Thyroid gland (tissue), 4 donors: ENCODE results near the gene RAB15. TPM values are rescaled to one million over a fixed set of nuclear protein-coding genes. Genes with fewer than 3 reads are reported as not detected.

Experiments
- DNase-seq, 2 donors: peaks; one replicate each; pipeline ENCODE4 v3.0.0-alpha.2; 2019
- H3K27ac ChIP-seq, 3 donors: fragments of 200-600 bp; sonication (generic); 1 replicate in 2 of 3; 2 replicates in 1 of 3; pipeline ENCODE4 v1.5.1; 2016 to 2019; ENCODE audit warnings: mild to moderate bottlenecking in 1 of 3, moderate library complexity in 1 of 3
- H3K27me3 ChIP-seq: fragments of 200-600 bp; sonication (generic); one replicate; pipeline ENCODE4 v1.5.1; 2019
- H3K36me3 ChIP-seq, 2 donors: fragments of 200-600 bp; sonication (generic); one replicate each; pipeline ENCODE4 v1.5.1; 2016 to 2019
- H3K4me1 ChIP-seq, 2 donors: fragments of 200-600 bp; sonication (generic); one replicate each; pipeline ENCODE4 v1.5.1; 2017 to 2019
- H3K4me3 ChIP-seq, 3 donors: fragments of 200-600 bp; sonication (generic); replicated peaks in 1 of 3; 1 replicate in 2 of 3; 2 replicates in 1 of 3; pipeline ENCODE4 v1.5.1; 2016; ENCODE audit warnings: mild to moderate bottlenecking in 1 of 3
- H3K9me3 ChIP-seq: fragments of 200-600 bp; sonication (generic); one replicate; pipeline ENCODE4 v1.5.1; 2017
- POLR2A ChIP-seq, 2 donors: fragments of 450-650 bp; IDR thresholded peaks; one replicate each; pipeline ENCODE4 v1.6.1; 2017; ENCODE audit warnings: antibody characterized with exemption in 2 of 2, mild to moderate bottlenecking in 2 of 2, moderate library complexity in 1 of 2
- WGBS, 2 donors: methylation state at CpG; one replicate each; pipeline ENCODE4 v1.1.5; 2017; 5-methylcytosine and 5-hydroxymethylcytosine counted together
- intact Hi-C: fragments of 100-400 bp; cut with DNase I; formaldehyde crosslinking; loops from one replicate; pipeline ENCODE4 v1.15.1; 2023
- total RNA-seq, 4 donors: library from RNA; depleted of rRNA; stranded (reverse); fragments of >200 nt; gene quantifications; one replicate each; pipeline ENCODE4 v1.2.3, GENCODE V29; 2016
- TF ChIP-seq, protein P1 (sequence below), 6 experiments: fragments of 200-600 bp in 3 of 6; fragments of 450-650 bp in 3 of 6; sonication (generic) in 3 of 6; IDR thresholded peaks; one replicate each; pipeline ENCODE4 v1.5.1; 2016 to 2019; ENCODE audit warnings: antibody characterized with exemption in 6 of 6, mild to moderate bottlenecking in 2 of 6, inconsistent platforms in 1 of 6, moderate library complexity in 1 of 6

The RAB15 gene
- total RNA-seq, 4 donors from 2014 or later, result 6.0 to 12.7 (median 6.3) TPM

DNA sequence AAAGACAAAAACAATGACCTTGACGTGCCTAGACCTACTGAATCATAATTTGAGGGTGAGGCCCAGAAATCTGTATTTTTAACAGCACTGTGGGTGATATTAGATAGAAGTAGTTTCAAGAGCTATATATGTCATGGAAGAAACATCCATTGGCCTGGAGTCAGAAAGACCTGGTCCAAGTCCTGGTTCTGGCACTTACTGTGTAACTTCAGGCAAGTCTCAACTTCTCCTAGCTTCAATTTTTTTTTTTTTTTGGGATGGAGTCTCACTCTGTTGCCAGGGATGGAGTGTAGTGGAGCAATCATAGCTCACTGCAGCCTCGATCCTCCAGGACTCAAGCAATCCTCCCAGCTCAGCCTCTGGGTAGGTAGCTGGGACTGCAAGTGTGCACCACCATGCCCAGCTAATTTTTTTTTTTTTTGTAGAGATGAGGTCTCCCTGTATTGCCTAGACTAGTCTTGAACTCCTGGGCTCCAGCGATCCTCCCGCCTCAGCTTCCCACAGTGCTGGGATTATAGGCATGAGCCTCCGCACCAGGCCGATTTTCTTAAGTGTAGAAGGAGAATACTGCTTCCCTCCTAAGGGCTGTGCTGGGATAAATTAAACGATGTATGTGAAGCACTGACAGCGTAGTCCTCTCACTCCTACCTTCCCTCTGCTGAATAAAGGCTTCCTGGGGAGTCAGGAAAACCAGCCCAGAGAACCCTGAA is 15.3 kb downstream of the RAB15 start:
- intact Hi-C loops, result no loop called here
- DNase-seq, result no peak
- Histone ChIP-seq H3K4me1 (peaks cover 9 to 17% of the 10 kb centered on the region in 2 donors), H3K4me3 (no peak overlapping the region), H3K27me3 (no peaks in the 10 kb centered on the region), H3K27ac (no peak overlapping the region), H3K36me3 (no peaks in the 10 kb centered on the region), H3K9me3 (no peaks in the 10 kb centered on the region)
- 94 to 96% methylated on average over 8 of the region's 8 CpGs for WGBS, 2 donors
- TF ChIP-seq, protein P1, sequence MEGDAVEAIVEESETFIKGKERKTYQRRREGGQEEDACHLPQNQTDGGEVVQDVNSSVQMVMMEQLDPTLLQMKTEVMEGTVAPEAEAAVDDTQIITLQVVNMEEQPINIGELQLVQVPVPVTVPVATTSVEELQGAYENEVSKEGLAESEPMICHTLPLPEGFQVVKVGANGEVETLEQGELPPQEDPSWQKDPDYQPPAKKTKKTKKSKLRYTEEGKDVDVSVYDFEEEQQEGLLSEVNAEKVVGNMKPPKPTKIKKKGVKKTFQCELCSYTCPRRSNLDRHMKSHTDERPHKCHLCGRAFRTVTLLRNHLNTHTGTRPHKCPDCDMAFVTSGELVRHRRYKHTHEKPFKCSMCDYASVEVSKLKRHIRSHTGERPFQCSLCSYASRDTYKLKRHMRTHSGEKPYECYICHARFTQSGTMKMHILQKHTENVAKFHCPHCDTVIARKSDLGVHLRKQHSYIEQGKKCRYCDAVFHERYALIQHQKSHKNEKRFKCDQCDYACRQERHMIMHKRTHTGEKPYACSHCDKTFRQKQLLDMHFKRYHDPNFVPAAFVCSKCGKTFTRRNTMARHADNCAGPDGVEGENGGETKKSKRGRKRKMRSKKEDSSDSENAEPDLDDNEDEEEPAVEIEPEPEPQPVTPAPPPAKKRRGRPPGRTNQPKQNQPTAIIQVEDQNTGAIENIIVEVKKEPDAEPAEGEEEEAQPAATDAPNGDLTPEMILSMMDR (IDR thresholded peaks at IDR 0.05), result no peak
- no peak for TF ChIP-seq POLR2A (IDR thresholded peaks at IDR 0.05)

DNA sequence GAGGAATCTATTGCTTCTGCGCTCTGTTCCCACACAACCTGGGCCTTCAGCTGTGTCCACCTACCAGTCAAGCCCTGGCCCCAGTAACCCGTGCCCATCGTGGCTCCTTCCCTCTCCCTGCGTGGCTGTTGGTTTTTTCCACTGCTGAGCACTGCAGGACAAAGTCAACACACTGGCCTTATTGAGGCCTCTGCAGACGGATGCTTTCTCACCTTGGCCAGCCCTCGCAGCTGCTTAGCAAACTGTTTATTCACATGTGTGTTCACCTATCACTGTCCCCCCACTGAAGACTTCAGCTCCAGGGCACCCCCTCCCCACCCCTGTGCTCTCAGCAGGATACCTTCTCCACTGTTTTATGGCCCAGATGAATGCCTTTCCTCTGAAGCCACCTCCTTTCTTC is 16.8 kb downstream of the RAB15 start:
- H3K4me1 ChIP-seq, result peaks cover 0 to 8% of the 10 kb centered on the region in 2 donors
- H3K36me3 ChIP-seq, result no peaks in the 10 kb centered on the region
- H3K27me3 ChIP-seq, result no peaks in the 10 kb centered on the region
- peak; percentile 69 to 77 for DNase-seq
- 30 to 46% methylated on average over 6 of the region's 6 CpGs for WGBS, 2 donors
- H3K27ac ChIP-seq, result no peak overlapping the region
- H3K9me3 ChIP-seq, result no peaks in the 10 kb centered on the region
- no peak overlapping the region for H3K4me3 ChIP-seq
- TF ChIP-seq POLR2A (IDR thresholded peaks at IDR 0.05), result no peak
- TF ChIP-seq, protein P1 (IDR thresholded peaks at IDR 0.05), result no peak
- intact Hi-C loops, result no loop called here

DNA sequence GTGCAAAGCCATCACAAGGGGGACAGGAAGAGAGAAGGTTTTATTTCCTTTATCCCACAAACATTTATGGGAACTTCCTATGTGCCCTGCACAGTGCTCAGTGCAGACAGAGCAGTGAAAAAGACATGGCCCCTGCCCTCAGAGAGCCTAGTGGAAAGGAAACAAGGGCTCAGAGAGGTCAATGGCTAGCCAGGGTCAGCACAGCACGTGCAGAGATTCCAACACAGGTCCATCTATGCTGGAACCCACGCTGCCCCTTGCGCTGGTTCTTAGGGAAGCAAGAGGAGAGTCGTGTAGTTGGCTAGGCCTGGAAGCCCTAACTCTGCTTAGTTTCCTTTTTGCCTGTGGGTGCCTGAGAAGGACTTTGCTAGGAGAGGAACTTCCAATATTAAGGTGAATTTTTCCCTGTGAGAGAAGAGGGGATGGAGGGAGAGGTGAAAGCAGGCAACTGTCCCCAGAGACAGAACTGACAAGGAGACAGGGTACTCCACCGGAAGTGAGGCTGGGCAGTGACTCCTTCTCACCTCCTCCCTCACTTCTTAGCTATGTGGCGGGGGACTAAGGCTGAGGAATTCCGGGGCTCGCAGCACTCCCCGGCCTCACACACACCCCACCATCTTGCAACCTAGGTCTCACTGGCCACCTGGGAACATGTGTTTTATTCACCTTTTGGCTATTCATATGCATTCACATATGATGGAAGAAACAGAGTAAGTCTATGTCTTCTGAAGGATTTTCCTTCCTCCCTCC is 17.5 kb downstream of the RAB15 start:
- no peaks in the 10 kb centered on the region for H3K9me3 ChIP-seq
- no peak for DNase-seq
- intact Hi-C loops, result no loop called here
- H3K36me3 ChIP-seq, result no peaks in the 10 kb centered on the region
- H3K4me3 ChIP-seq, result no peak overlapping the region
- no peak overlapping the region for H3K27ac ChIP-seq
- no peak for TF ChIP-seq POLR2A (IDR thresholded peaks at IDR 0.05)
- TF ChIP-seq, protein P1 (IDR thresholded peaks at IDR 0.05), result no peak
- H3K27me3 ChIP-seq, result no peaks in the 10 kb centered on the region
- 91 to 93% methylated on average over 9 of the region's 9 CpGs for WGBS, 2 donors
- peaks cover 0 to 8% of the 10 kb centered on the region in 2 donors for H3K4me1 ChIP-seq

DNA sequence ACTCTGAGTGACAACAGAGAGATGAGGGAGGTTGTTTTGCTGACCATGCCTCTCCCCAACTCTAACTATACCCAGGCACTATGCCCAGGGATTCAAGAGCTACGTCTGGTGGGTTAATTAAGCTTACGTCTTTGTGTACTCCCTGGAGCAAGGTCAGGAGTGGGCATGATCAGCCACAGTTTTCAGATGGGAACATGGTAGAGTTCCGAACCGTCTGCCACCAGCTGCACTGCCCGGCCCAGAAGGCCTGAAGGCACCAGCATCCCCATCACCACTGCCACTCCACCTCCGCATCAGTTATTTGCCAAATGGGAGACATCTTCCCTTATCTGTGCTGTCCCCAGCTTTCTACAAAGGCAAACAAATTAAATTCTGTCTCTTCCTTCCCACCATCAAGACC is 18.5 kb downstream of the RAB15 start:
- Histone ChIP-seq H3K36me3 (no peaks in the 10 kb centered on the region), H3K4me3 (no peak overlapping the region), H3K9me3 (no peaks in the 10 kb centered on the region), H3K27me3 (no peaks in the 10 kb centered on the region), H3K27ac (no peak overlapping the region), H3K4me1 (peaks cover 0 to 8% of the 10 kb centered on the region in 2 donors)
- 93 to 99% methylated on average over 6 of the region's 6 CpGs for WGBS, 2 donors
- DNase-seq, result no peak
- TF ChIP-seq, protein P1 (IDR thresholded peaks at IDR 0.05), result no peak
- TF ChIP-seq POLR2A (IDR thresholded peaks at IDR 0.05), result no peak
- intact Hi-C loops, result no loop called here

DNA sequence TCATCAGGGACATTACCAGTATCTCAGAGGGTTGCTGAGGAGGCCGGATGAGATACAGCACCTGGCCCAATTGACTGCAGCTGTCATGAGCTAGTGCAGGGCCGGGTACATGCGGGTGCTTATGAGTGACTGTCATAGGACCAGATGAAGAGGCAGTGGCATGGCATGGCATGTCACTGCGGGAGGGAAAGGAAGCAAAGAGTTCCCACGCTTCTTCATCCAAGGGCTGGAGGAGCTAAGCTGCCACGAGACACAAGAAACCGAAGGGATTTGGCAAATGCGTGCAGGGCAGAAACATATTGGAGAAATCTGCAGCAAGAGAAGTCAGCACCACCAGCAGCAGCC is 18.9 kb downstream of the RAB15 start:
- Histone ChIP-seq H3K27me3 (no peaks in the 10 kb centered on the region), H3K9me3 (no peaks in the 10 kb centered on the region), H3K27ac (no peak overlapping the region), H3K36me3 (no peaks in the 10 kb centered on the region), H3K4me1 (peaks cover 0 to 8% of the 10 kb centered on the region in 2 donors), H3K4me3 (no peak overlapping the region)
- intact Hi-C loops, result no loop called here
- no peak for TF ChIP-seq POLR2A (IDR thresholded peaks at IDR 0.05)
- TF ChIP-seq, protein P1 (IDR thresholded peaks at IDR 0.05), result no peak
- 97 to 99% methylated on average over 8 of the region's 8 CpGs for WGBS, 2 donors
- DNase-seq, result no peak
